Esophagus muscularis mucosa (tissue), 3 donors: ENCODE measurements around the gene SPATA13.

Experiments used
- POLR2A ChIP-seq: fragments of 450-650 bp; IDR thresholded peaks from one replicate; pipeline ENCODE4 v1.6.1; 2017; ENCODE audit warnings: antibody characterized with exemption, moderate library complexity, mild to moderate bottlenecking, low read depth
- POLR2AphosphoS5 ChIP-seq, 2 donors: sonication (generic); formaldehyde crosslinking; IDR thresholded peaks; one replicate each; pipeline ENCODE4 v1.6.1; 2017; ENCODE audit warnings: antibody characterized with exemption in 2 of 2
- TF ChIP-seq, protein P1 (sequence below), 3 experiments: fragments of 200-600 bp in 2 of 3; fragments of 450-650 bp in 1 of 3; sonication (generic) in 2 of 3; IDR thresholded peaks; one replicate each; pipeline ENCODE4 v1.5.1; 2017 to 2019; ENCODE audit warnings: antibody characterized with exemption in 3 of 3, mild to moderate bottlenecking in 2 of 3, moderate library complexity in 1 of 3

- TF ChIP-seq, protein P1, sequence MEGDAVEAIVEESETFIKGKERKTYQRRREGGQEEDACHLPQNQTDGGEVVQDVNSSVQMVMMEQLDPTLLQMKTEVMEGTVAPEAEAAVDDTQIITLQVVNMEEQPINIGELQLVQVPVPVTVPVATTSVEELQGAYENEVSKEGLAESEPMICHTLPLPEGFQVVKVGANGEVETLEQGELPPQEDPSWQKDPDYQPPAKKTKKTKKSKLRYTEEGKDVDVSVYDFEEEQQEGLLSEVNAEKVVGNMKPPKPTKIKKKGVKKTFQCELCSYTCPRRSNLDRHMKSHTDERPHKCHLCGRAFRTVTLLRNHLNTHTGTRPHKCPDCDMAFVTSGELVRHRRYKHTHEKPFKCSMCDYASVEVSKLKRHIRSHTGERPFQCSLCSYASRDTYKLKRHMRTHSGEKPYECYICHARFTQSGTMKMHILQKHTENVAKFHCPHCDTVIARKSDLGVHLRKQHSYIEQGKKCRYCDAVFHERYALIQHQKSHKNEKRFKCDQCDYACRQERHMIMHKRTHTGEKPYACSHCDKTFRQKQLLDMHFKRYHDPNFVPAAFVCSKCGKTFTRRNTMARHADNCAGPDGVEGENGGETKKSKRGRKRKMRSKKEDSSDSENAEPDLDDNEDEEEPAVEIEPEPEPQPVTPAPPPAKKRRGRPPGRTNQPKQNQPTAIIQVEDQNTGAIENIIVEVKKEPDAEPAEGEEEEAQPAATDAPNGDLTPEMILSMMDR (IDR thresholded peaks at IDR 0.05), result no peak
- TF ChIP-seq POLR2AphosphoS5 (IDR thresholded peaks at IDR 0.05), result no peak
- no peak for TF ChIP-seq POLR2A
Observed at GRCh38 chr13:24282256-24282655, 121.7 kb downstream of the SPATA13 start.
